LNCAP (cell line): ENCODE data around the gene TRABD2B.

Source experiments
- TF ChIP-seq, protein P1 (sequence below): fragments of 450-650 bp; IDR thresholded peaks from 2 replicates; pipeline ENCODE4 v1.5.1; 2017; ENCODE audit warnings: mild to moderate bottlenecking

The TRABD2B gene

DNA sequence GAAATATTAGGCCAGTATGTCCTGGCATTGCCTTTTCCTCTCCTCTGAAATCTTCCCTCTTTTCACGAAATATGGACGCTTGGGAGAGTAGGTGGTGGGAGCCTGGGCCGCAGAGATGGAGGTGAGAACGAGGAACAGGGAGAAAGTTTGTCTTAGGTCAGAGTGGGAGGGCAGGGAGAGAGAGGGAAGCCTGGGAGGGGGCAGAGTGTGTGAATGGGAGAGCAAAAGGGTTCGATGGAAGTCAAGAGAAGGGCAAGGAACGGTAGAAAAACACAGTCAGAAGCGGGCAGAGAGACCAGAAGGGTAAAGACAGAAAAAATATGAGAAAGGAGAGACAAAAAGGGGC is 1.2 kb downstream of the TRABD2B start:
- TF ChIP-seq, protein P1, sequence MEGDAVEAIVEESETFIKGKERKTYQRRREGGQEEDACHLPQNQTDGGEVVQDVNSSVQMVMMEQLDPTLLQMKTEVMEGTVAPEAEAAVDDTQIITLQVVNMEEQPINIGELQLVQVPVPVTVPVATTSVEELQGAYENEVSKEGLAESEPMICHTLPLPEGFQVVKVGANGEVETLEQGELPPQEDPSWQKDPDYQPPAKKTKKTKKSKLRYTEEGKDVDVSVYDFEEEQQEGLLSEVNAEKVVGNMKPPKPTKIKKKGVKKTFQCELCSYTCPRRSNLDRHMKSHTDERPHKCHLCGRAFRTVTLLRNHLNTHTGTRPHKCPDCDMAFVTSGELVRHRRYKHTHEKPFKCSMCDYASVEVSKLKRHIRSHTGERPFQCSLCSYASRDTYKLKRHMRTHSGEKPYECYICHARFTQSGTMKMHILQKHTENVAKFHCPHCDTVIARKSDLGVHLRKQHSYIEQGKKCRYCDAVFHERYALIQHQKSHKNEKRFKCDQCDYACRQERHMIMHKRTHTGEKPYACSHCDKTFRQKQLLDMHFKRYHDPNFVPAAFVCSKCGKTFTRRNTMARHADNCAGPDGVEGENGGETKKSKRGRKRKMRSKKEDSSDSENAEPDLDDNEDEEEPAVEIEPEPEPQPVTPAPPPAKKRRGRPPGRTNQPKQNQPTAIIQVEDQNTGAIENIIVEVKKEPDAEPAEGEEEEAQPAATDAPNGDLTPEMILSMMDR, result no peak

DNA sequence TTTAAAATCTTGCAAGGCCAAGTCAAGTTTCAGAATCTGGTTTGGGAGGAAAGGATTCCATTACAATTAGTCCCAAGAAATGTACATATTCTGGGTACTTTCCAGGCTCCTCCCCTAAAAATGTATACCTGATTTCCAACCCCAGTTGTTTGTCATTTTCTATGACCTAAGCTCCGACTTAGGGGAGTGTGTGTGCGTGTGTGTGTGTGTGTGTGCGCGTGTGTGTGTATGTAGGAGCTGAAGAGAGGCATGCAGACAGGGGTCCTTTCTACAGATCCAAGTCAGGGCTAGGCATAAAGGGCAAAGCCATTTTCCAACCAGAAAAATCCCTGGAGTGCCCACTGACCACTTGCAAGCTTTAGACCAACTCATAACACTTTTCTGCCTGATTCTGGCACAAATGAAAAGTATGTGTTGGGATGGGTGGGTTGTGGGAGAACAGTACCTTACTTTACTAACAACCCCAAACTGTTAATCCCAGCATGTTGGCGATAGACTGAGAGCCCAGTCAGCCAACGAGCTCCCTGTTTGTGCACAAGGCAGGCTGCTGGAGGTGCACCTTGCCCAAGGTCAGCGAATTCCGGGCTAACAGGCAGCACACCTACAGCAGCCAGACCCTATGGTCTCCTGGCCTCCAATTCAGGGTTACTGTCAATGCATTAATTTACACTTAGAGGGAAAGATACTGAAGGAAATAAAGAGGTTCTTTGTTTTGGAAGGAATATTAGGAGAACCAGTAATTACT is 1.7 kb downstream of the TRABD2B start:
- TF ChIP-seq, protein P1, result no peak

DNA sequence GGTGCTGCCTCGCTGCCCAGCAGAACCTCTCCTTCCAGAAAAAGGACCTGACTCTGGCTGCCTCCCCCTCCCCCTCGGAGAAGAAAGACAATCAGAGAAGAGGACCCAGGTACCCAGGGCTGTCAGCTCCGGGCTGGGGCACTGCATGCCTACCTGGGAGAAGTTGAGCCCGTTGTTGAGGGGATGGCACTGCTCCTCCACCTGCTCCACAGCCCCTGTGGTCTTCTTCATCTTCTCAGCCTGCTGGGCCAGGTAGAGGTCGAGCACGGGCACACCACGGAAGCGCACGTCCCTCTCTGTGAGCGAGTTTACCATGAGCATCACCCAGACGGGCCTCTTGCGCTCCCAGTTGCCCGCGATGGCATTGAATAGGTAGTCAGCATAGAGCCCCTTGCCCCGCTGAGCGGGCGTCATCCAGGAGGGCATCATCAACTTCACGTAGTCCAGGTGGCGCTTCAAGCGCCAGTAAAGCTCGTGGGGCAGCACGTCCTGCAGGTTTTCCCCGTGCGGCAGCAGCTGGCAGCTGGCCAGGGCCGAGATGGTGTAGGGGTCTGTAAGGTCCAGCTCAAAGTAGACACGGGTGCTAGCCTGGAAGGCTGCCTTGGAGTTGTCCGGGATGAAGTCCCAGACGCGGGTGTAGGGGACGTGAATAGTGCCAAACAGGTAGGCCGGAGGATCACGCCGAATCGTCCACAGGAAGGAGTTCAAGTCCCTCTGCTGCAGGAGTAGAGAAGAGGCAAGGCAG is 3.1 kb downstream of the TRABD2B start:
- TF ChIP-seq, protein P1, result no peak

DNA sequence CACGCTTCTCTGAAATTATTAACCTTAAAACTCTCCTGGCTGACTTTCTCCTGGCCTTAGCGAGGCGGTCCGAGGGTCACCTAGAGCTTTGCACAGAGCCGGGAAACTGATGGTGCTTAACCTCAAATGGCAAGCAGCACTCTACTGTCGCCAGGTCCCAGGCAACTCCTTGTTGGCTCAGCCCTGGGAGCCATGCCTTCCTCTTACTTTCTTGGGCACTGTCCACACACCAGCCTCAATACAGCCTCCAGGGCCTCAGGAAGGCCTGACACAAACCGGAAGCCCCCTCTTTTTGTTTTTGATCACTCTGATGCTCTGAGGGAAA is 3.8 kb downstream of the TRABD2B start:
- TF ChIP-seq, protein P1, result no peak

DNA sequence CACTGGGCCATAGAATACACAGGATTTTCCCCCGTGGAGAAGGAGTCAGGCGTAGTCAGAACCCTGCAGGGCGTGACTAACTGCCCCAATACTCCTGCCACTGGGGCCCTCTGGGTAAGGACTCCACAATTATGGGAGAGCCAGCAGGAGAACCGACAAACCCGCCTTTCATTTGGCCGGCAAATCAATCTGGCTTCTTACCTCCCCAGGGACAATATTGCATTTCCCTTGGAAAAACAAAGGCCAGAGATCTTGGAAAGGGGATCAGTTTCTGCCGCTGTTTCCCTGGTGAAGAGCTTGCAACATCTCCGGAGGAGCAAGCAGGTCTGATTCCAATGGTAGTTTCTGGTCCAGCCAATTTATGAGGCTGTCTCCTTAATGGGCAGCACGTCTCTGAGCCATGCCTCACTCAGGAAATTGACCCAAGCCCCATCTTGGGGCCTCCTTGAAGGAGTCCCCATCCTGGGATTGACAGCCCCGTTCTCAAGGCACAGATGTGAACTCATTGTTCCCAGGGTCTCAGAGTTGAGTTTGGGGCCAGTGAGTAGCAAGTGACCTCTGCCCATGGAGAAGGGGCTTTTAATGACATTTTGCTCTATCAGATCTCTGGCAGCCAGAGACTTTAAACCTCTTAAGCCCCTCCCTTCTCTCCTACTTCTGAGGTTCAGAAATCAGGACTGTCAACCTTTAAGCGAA is 4.3 kb downstream of the TRABD2B start:
- TF ChIP-seq, protein P1, result no peak

DNA sequence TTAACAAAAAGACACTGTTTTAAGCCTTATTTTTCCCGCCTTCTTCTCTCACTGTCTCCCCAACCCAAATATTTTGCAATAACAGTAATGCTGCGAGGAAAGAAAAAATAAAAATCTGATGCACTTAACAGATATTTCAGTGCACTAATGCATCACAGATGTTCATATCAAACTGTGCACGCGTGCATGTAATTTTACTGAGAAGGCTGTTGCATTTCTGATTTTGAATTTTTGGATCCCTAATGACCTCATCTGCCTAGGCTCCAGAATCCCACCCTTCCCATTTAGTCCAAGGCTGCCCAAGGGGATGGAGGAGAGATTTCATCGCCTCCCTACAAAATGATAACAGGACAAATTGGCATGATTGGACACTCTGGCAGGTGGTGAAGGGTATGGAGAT is 5.5 kb downstream of the TRABD2B start:
- TF ChIP-seq, protein P1, result no peak

DNA sequence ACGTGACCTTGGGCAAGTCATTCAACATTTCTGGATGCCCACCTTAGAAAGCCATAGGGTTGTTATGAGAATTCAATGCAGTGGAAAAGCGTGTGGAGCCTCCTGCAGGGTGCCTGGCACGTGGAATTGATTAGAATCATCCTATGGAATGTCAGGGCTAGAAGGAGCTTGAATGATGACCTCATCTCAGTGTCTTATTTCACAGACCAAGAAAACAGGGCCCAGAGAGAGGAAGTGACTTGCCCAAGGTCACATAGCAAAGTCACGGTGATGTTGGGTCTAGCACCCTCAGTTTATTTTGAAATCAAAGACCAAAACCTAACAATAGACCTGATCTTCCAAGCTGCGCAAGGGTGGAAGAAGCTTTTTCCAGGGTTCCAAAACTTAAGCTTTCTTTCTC is 6.0 kb downstream of the TRABD2B start:
- TF ChIP-seq, protein P1, result no peak
